IMR-90 (cell line): ENCODE results near the gene RHOBTB3. TPM values are rescaled to one million over a fixed set of nuclear protein-coding genes. Genes with fewer than 3 reads are reported as not detected.

ENCODE experiments used
- ATAC-seq: fragments of 200-7000 bp; cut with Tn5 transposase; 2 replicates; pipeline ENCODE4 v1.9.1; 2020; ENCODE audit warnings: low read depth, mild to moderate bottlenecking, moderate library complexity
- BruUV-seq: library from RNA; stranded (reverse); fragments of 400-500 nt; replicated peaks from 2 replicates; lab custom pipeline; 2021; lab: Mats Ljungman, UMichigan
- CTCF ChIA-PET: fragments of 300-600 bp; formaldehyde crosslinking; extraction: SDS; loops from one replicate; lab custom pipeline; 2021; ENCODE audit warnings: antibody characterized with exemption; lab: Yijun Ruan, JAX
- POLR2A ChIA-PET: fragments of 300-600 bp; sonication (Branson Sonifier 250); formaldehyde crosslinking; loops from one replicate; lab custom pipeline; 2022; ENCODE audit warnings: antibody characterized with exemption; ENCODE audit not compliant: unreplicated experiment; lab: Charles Lee
- DNase-seq: peaks from one replicate; pipeline ENCODE4 v3.0.0; 2013
- H2AFZ ChIP-seq: replicated peaks from 2 replicates; pipeline ENCODE3; 2013; ENCODE audit warnings: low read length, mild to moderate bottlenecking; ENCODE audit not compliant: poor library complexity
- H2AK5ac ChIP-seq: 2 replicates; pipeline ENCODE4 v1.6.1; 2013; ENCODE audit warnings: low read depth, low read length, inconsistent platforms
- H2AK9ac ChIP-seq: replicated peaks from 2 replicates; pipeline ENCODE3; 2013; ENCODE audit warnings: mild to moderate bottlenecking, low read depth, low read length, moderate library complexity; ENCODE audit not compliant: poor library complexity
- H2BK120ac ChIP-seq: 2 replicates; pipeline ENCODE4 v1.6.1; 2013; ENCODE audit warnings: low read depth, low read length, inconsistent platforms
- H2BK15ac ChIP-seq: 3 replicates; pipeline ENCODE4 v1.6.1; 2013; ENCODE audit warnings: low read depth, low read length, inconsistent platforms
- H2BK20ac ChIP-seq: 2 replicates; pipeline ENCODE4 v1.6.1; 2013; ENCODE audit warnings: low read depth, mild to moderate bottlenecking, inconsistent platforms, low read length, moderate library complexity
- H2BK5ac ChIP-seq: 2 replicates; pipeline ENCODE4 v1.6.1; 2013; ENCODE audit warnings: mild to moderate bottlenecking, low read depth, low read length, inconsistent platforms; ENCODE audit not compliant: poor library complexity, severe bottlenecking
- H3K14ac ChIP-seq: replicated peaks from 2 replicates; pipeline ENCODE4 v1.6.1; 2013; ENCODE audit warnings: low read depth, low read length, inconsistent platforms
- H3K18ac ChIP-seq: 2 replicates; pipeline ENCODE4 v1.6.1; 2013; ENCODE audit warnings: low read depth, low read length, control low read depth
- H3K23ac ChIP-seq: 2 replicates; pipeline ENCODE4 v1.6.1; 2013; ENCODE audit warnings: low read depth, low read length, inconsistent platforms
- H3K27ac ChIP-seq: 2 replicates; pipeline ENCODE4 v1.5.1; 2013; ENCODE audit warnings: mild to moderate bottlenecking, control low read depth, low read length; ENCODE audit not compliant: insufficient read depth
- H3K27me3 ChIP-seq: 2 replicates; pipeline ENCODE4 v1.6.1; 2013; ENCODE audit warnings: low read length; ENCODE audit not compliant: control insufficient read depth, insufficient read depth
- H3K36me3 ChIP-seq: 2 replicates; pipeline ENCODE4 v1.6.1; 2013; ENCODE audit warnings: low read length, mixed read lengths; ENCODE audit not compliant: control insufficient read depth, insufficient read depth
- H3K4ac ChIP-seq: 2 replicates; pipeline ENCODE4 v1.6.1; 2013; ENCODE audit warnings: low read depth, low read length, inconsistent platforms
- H3K4me1 ChIP-seq: 2 replicates; pipeline ENCODE4 v1.6.1; 2013; ENCODE audit warnings: low read length, mixed read lengths; ENCODE audit not compliant: control insufficient read depth, insufficient read depth
- H3K4me2 ChIP-seq: 2 replicates; pipeline ENCODE4 v1.6.1; 2013; ENCODE audit warnings: low read depth, mild to moderate bottlenecking, control low read depth, low read length, moderate library complexity
- H3K4me3 ChIP-seq: 2 replicates; pipeline ENCODE4 v1.5.1; 2013; ENCODE audit warnings: low read depth, mild to moderate bottlenecking, control low read depth, low read length, moderate library complexity; ENCODE audit not compliant: insufficient read depth
- H3K56ac ChIP-seq: 2 replicates; pipeline ENCODE4 v1.6.1; 2013; ENCODE audit warnings: low read length, inconsistent platforms; ENCODE audit not compliant: insufficient read depth; ENCODE audit errors: extremely low read depth
- H3K79me1 ChIP-seq, 2 experiments: 2 replicates each; pipeline ENCODE4 v1.6.1; 2013; ENCODE audit warnings: low read length in 2 of 2, inconsistent platforms in 1 of 2, low read depth in 1 of 2
- H3K9ac ChIP-seq: 2 replicates; pipeline ENCODE4 v1.6.1; 2013; ENCODE audit warnings: low read depth, low read length, control low read depth
- H3K9me1 ChIP-seq: 2 replicates; pipeline ENCODE4 v1.6.1; 2013; ENCODE audit warnings: low read length, inconsistent platforms; ENCODE audit not compliant: insufficient read depth
- H3K9me3 ChIP-seq: 2 replicates; pipeline ENCODE4 v1.6.1; 2013; ENCODE audit warnings: low read length; ENCODE audit not compliant: control insufficient read depth, insufficient read depth
- H4K20me1 ChIP-seq: 2 replicates; pipeline ENCODE4 v1.6.1; 2013; ENCODE audit warnings: low read length, inconsistent platforms; ENCODE audit not compliant: insufficient read depth
- H4K5ac ChIP-seq: 2 replicates; pipeline ENCODE4 v1.6.1; 2013; ENCODE audit warnings: mild to moderate bottlenecking, low read depth, low read length, control low read depth
- H4K8ac ChIP-seq, 2 experiments: 2 replicates each; pipeline ENCODE4 v1.6.1; 2013; ENCODE audit warnings: low read depth in 2 of 2, low read length in 2 of 2, control low read depth in 1 of 2, inconsistent platforms in 1 of 2
- H4K91ac ChIP-seq: 2 replicates; pipeline ENCODE4 v1.6.1; 2013; ENCODE audit warnings: low read depth, low read length, inconsistent platforms; ENCODE audit not compliant: insufficient read depth
- CTCF ChIP-seq: conservative IDR thresholded peaks from 2 replicates; pipeline ENCODE4 v1.5.1; 2012; ENCODE audit warnings: mild to moderate bottlenecking, low read depth, low read length, improper control_type of control experiment
- ELK1 ChIP-seq: fragments of 150-350 bp; IDR thresholded peaks from 2 replicates; pipeline ENCODE4 v1.6.1; 2016; ENCODE audit warnings: low read depth, mild to moderate bottlenecking, low read length, moderate library complexity, borderline replicate concordance
- POLR2A ChIP-seq: IDR thresholded peaks from 2 replicates; pipeline ENCODE4 v1.6.1; 2012; ENCODE audit warnings: mild to moderate bottlenecking, low read depth, low read length
- WGBS, 2 experiments: methylation state at CpG; one replicate each; pipeline versions ENCODE4 v1.1.5 to v1.1.7; 2013; ENCODE audit warnings: missing lambda C conversion rate in 2 of 2; ENCODE audit not compliant: insufficient read length in 1 of 2; ENCODE audit errors: extremely low coverage in 2 of 2; 5-methylcytosine and 5-hydroxymethylcytosine counted together
- dilution Hi-C: fragments of 300-500 bp; cut with HindIII; formaldehyde crosslinking; loops from one replicate; pipeline ENCODE4 v1.14.3; 2018; ENCODE audit warnings: low sequenced_read_pairs; ENCODE audit not compliant: unreplicated experiment
- in situ Hi-C: fragments of 300-500 bp; cut with MboI; formaldehyde crosslinking; loops from 3 replicates; pipeline ENCODE4 v1.14.3; 2019; ENCODE audit warnings: low sequenced_read_pairs, inconsistent platforms, mixed read lengths
- intact Hi-C: fragments of 100-400 bp; cut with micrococcal nuclease; formaldehyde crosslinking; loops from 2 replicates; pipeline ENCODE4 v1.10.0; 2022
- polyA plus RNA-seq, 3 experiments: library from polyadenylated mRNA; depleted of rRNA; stranded (reverse); fragments of >200 nt; gene quantifications; 2 replicates each; pipeline ENCODE4 v1.2.3, GENCODE V29; 2012; ENCODE audit warnings: low replicate concordance in 1 of 3
- total RNA-seq: library from RNA; depleted of rRNA; stranded (reverse); fragments of >200 nt; gene quantifications from 2 replicates; pipeline ENCODE4 v1.2.3, GENCODE V29; 2012

RHOBTB3 gene
- total and polyA plus RNA-seq, 2 of the 4 experiments (the other 2 are of a cell fraction): 117 to 447 TPM

GRCh38 chr5:95823218-95823737 is 92.1 kb downstream of the RHOBTB3 start:
- Histone ChIP-seq H3K36me3 (peaks cover 6% of the 10 kb centered on the region), H3K23ac (peak overlapping the region; percentile 92), H3K14ac (peak overlapping the region; percentile 94), H4K8ac (peak overlapping the region; percentile 72 to 95), H3K18ac (peak overlapping the region; percentile 92), H3K4ac (peak overlapping the region; percentile 98), H4K20me1 (peaks cover 24% of the 10 kb centered on the region), H4K5ac (peak overlapping the region; percentile 91), H3K4me1 (peaks cover 21% of the 10 kb centered on the region), H2AK5ac (peak overlapping the region; percentile 95), H3K9ac (peak overlapping the region; percentile 74), H4K91ac (peak overlapping the region; percentile 97), H3K4me2 (peak overlapping the region; percentile 75), H2BK5ac (peak overlapping the region; percentile 98), H2BK15ac (peak overlapping the region; percentile 97), H3K9me1 (peaks cover 18% of the 10 kb centered on the region), H3K27me3 (no peaks in the 10 kb centered on the region), H3K27ac (peak overlapping the region; percentile 96), H3K79me1 (peaks cover 6 to 43% of the 10 kb centered on the region in 2 experiments; a peak in 2 of 4 replicates), H2AFZ (peak overlapping the region; percentile 60), H3K9me3 (no peaks in the 10 kb centered on the region), H2BK120ac (peak overlapping the region; percentile 97), H3K4me3 (peak overlapping the region; percentile 92; the same call in 1 of the 2 replicates), H3K56ac (peak overlapping the region; percentile 83), H2AK9ac (peak overlapping the region; percentile 94), H2BK20ac (peak overlapping the region; percentile 97)
- POLR2A ChIA-PET: interaction anchor here (0.5 to 2.0 kb wide), 8 partner anchors 8 to 507 kb away, joined by 3 to 35 read pairs (median 5); partner anchors contain the start of gene RHOBTB3
- ATAC-seq (no peak), DNase-seq (no peak)
- intact Hi-C loops: loop anchor here (2.0 kb wide), 2 partner anchors 42 to 88 kb away; no protein-coding TSS in a partner anchor
- no peak for TF ChIP-seq CTCF
- TF ChIP-seq POLR2A: peak; percentile 64; the same call in 1 of the 2 replicates
- no peak for TF ChIP-seq ELK1
- WGBS, 2 experiments: no CpG with 5 or more reads among the region's 7 CpGs
- dilution Hi-C loops: no loop called here
- BruUV-seq: TSS peak; percentile 92
- CTCF ChIA-PET: interaction anchor here (1.0 to 1.2 kb wide), 2 partner anchors 23 to 42 kb away, joined by 3 to 4 read pairs; no protein-coding TSS in a partner anchor
- in situ Hi-C loops: loop anchor here (5.0 kb wide), 1 partner anchor 36 kb away; no protein-coding TSS in a partner anchor
